Activated CD8-positive, alpha-beta memory T cell treated with anti-CD3 and anti-CD28 coated beads for 48 hours (primary cell): ENCODE measurements around the gene YAF2.
"Not testable (repeated sequence)": the region's sequence is repeated elsewhere in the genome, so short reads cannot be mapped to it uniquely, and the experiment has no call there.

Experiments used
- DNase-seq, 3 experiments: peaks; one replicate each; pipeline ENCODE4 v3.0.0-alpha.2; 2020; ENCODE audit warnings: low read depth in 2 of 3, low spot score in 2 of 3

Gene YAF2

DNA sequence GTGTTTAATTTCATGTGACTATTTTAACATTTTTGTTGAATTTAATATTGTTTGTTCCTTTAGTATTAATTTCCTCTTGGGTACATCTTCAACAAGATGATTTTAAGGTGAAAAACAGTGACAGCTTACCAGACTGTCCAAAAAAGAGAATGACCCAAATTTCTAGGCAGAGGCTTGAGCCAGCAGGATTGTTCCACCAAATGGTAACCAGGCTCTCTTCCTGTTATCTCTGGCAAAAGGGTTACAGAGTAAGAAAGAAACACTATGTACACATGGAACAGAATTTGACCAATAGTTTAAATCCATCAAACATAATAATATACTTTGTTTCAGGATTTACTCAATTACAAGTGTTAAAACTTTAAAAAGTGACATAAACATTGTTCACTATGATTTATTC is 39.0 kb downstream of the YAF2 start:
- DNase-seq = no peak

GRCh38 chr12:42196723-42197603 is 41.1 kb downstream of the YAF2 start:
- no peak for DNase-seq

GRCh38 chr12:42192686-42193085 is 45.4 kb downstream of the YAF2 start:
- DNase-seq = no peak

DNA sequence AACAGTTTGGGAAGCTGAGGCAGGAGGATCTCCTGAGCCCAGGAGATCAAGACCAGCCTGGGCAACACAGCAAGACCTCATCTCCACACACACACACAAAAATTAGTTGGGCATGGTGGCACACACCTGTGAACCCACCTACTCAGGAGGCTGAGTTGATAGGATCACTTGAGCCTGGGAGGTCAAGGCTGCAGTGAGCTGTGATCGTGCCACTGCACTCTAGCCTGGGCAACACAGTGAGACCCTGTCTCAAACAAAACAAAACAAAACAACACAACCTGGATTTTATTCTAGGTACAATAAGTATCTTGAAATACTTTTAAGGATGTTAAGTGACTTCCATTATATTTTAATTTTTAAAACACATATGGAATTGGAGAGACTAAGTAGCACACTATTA is 45.8 kb downstream of the YAF2 start:
- DNase-seq = no peak

DNA sequence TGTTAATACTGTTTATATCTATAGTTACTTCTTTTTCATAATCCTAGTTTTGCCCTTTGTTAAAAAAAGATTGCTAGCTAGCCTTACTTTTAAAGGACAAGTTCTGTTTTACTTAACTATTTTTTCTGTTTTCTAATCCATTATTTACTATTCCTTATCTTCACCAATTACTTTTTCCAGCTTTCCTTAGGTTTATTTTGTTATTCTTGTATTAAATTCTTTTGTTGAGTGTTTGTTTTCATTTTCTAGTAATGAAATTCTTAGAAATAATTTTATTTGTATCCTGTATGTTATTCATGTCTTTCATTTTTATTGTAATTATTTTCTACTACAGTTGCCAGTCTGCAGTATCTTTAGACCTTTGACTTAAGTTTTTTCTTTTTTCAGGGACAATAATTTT is 47.7 kb downstream of the YAF2 start:
- DNase-seq = no peak

DNA sequence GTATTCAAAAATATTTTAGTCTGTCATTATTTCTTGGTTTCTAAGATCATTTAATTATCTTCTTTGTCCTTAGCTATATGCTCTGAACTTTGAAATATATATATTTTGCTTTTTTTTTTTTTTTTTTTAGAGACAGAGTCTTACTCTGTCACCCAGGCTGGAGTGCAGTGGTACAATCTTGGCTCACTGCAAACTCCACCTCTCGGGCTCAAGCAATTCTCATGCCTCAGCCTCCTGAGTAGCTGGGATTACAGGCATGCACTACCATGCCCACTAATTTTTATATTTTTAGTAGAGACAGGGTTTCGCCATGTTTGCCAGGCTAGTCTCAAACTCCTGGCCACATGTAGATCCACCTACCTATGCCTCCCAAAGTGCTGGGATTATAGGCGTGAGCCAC is 49.8 kb downstream of the YAF2 start:
- DNase-seq = not testable (repeated sequence)

GRCh38 chr12:42187799-42188198 is 50.2 kb downstream of the YAF2 start:
- no peak for DNase-seq

DNA sequence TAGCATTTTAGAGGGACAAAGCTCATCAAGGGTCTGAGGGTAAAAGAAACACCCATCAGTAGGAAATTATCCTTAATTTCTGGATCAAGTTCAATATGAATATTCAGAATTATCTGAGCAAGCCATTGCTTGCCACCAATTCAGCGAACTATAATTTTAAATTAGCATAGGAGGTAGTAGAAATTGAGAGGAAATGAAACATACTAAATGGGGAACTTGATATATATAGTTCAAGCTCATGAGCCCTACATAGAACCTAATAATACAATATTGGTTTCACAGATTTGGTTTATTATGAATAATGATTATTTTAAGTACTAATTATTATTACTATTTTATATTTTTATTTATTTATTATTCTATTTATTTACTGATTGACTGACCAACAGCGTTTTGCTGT is 51.3 kb downstream of the YAF2 start:
- DNase-seq = no peak

DNA sequence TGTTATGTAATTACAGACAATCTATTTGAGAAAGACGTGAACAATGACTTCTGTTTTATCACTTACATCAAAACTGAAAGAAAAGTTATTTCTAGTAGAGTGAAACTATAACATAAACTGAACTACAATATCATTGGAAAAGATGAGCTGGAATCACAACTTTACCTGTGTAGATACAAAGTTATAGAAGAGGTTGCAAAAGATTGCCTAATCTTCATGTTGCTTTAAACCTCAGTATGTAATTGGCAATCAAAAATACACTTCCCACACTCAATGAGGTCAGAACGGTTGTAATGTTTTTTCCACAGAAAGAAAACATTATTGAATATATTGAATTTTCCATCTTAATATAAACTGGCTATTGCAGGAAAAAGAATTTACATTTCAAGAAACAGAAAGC is 55.7 kb downstream of the YAF2 start:
- no peak for DNase-seq

- no peak for DNase-seq
Measured at GRCh38 chr12:42180990-42181596, 57.0 kb downstream of the YAF2 start.

GRCh38 chr12:42178101-42178500 is 59.9 kb downstream of the YAF2 start:
- no peak for DNase-seq

DNA sequence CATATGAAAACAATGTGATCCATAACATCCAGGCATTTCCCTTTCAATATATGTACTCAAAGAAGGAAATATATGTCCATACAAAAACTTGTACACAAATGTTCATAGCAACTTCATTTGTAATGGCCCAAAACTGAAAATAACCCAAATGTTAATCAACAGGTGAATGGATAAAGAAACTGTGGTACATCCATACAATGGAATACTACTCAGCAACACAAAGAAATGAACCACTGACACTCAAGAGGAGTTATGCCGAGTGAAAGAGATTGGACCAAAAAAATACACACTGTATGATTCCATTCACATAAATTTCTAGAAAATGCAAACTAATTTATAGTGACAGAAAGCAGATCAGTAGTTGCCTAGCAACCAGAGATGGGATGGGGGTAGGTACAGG is 63.1 kb downstream of the YAF2 start:
- no peak for DNase-seq

GRCh38 chr12:42173961-42174521 is 64.0 kb downstream of the YAF2 start:
- no peak for DNase-seq

GRCh38 chr12:42172441-42173210 is 65.4 kb downstream of the YAF2 start:
- no peak for DNase-seq

- no peak for DNase-seq
Measured at GRCh38 chr12:42167711-42168110, 70.3 kb downstream of the YAF2 start.

GRCh38 chr12:42166501-42166900 is 71.5 kb downstream of the YAF2 start:
- DNase-seq = no peak

- DNase-seq = no peak
Measured at GRCh38 chr12:42163913-42164312, 74.1 kb downstream of the YAF2 start.

- DNase-seq = no peak
Measured at GRCh38 chr12:42162965-42163364, 75.1 kb downstream of the YAF2 start.

GRCh38 chr12:42162193-42162592 is 75.9 kb downstream of the YAF2 start:
- no peak for DNase-seq

DNA sequence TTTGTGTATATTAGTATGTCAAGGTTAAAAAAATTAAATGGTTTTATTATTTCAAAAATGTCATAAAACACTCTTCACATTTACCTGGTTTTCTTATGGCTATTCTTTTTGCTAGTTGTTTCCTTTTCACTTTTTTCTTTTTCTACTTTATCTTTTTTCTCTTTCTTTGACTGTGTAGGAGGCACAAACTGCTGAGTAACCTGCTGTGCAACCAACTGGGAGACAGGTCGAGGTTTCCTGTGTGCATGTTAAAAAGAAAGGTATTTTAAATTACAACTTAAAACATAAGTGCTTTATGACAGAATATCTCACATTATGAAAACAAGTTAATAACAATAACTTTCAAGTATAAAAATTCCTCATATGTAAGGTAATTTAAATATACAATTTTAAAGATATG is 76.5 kb downstream of the YAF2 start:
- no peak for DNase-seq

DNA sequence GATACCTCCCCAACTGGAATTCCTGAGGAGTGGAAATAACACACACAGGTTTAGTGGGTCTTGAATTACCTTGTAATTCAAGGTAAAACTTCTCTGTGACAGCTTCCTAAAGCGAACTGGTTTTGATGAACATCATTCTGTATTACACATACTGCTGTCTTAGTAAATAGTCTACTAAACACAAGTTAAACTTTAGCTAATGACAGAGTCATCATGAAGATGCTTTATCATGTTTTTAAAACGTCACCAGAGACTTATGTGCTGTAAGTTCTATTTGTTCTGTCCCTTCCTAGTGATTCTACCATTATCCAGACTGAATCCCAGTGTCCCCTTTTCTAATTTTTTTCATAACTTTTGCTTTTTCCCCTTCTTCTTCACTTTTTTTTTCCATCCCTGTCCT is 81.8 kb downstream of the YAF2 start:
- no peak for DNase-seq
